HCT116 (cell line): Measurements from ENCODE around the gene OLAH. TPM values are rescaled to one million over a fixed set of nuclear protein-coding genes. Genes with fewer than 3 reads are reported as not detected.

Source experiments
- ATAC-seq: fragments of 200-7000 bp; cut with Tn5 transposase; 2 replicates; pipeline ENCODE4 v1.9.1; 2020; ENCODE audit warnings: mild to moderate bottlenecking, moderate library complexity
- BruUV-seq: library from RNA; stranded (reverse); fragments of 400-500 nt; replicated peaks from 2 replicates; lab custom pipeline; 2021; lab: Mats Ljungman, UMichigan
- CTCF ChIA-PET: fragments of 300-600 bp; sonication (Branson Sonifier 250); formaldehyde crosslinking; loops from one replicate; lab custom pipeline; 2021; ENCODE audit warnings: antibody characterized with exemption; lab: Charles Lee
- POLR2A ChIA-PET: fragments of 300-600, 350-600 bp; sonication (Branson Sonifier 250); formaldehyde crosslinking; loops from one replicate; lab custom pipeline; 2021; ENCODE audit warnings: antibody characterized with exemption; lab: Charles Lee
- RAD21 ChIA-PET, 2 experiments: fragments of 300-600 bp; sonication (Branson Sonifier 250); formaldehyde crosslinking; loops; one replicate each; lab custom pipeline; 2023; ENCODE audit warnings: low total read pairs in 2 of 2; ENCODE audit not compliant: uncharacterized antibody in 2 of 2, unreplicated experiment in 2 of 2, low non-redundant PET in 1 of 2; lab: Charles Lee
- DNase-seq: peaks from one replicate; pipeline ENCODE4 v3.0.0-alpha.2; 2010; ENCODE audit warnings: low read depth, low spot score
- H2AFZ ChIP-seq: fragments of 200-600 bp; shearing (Covaris generic), sonication (generic); 2 replicates; pipeline ENCODE4 v1.6.1; 2017; ENCODE audit warnings: low read depth, mixed run types, mixed read lengths, antibody characterized with exemption, low read length; ENCODE audit not compliant: poor library complexity, severe bottlenecking
- H3K27ac ChIP-seq: 2 replicates; pipeline ENCODE4 v1.5.1; 2012; ENCODE audit warnings: low read depth, low read length
- H3K27me3 ChIP-seq: fragments of 200-600 bp; sonication (generic); 2 replicates; pipeline ENCODE4 v1.6.1; 2016; ENCODE audit warnings: mixed run types, low read length, mixed read lengths; ENCODE audit not compliant: insufficient read depth
- H3K36me3 ChIP-seq, 2 experiments: fragments of 200-500 bp in 1 of 2; fragments of 200-600 bp in 1 of 2; sonication (Bioruptor generic) in 1 of 2; sonication (generic) in 1 of 2; 2 replicates each; pipeline versions ENCODE4 v1.5.1 to v1.6.1; 2014 to 2016; ENCODE audit warnings: low read length in 2 of 2, inconsistent platforms in 1 of 2, mixed read lengths in 1 of 2, mixed run types in 1 of 2; ENCODE audit not compliant: insufficient read depth in 2 of 2, control insufficient read depth in 1 of 2
- H3K4me1 ChIP-seq, 2 experiments: fragments of 200-600 bp in 1 of 2; sonication (generic) in 1 of 2; 2 replicates each; pipeline versions ENCODE4 v1.5.1 to v1.6.1; 2012 to 2017; ENCODE audit warnings: low read length in 2 of 2, inconsistent platforms in 1 of 2, mild to moderate bottlenecking in 1 of 2, mixed read lengths in 1 of 2, mixed run types in 1 of 2, moderate library complexity in 1 of 2; ENCODE audit not compliant: insufficient read depth in 2 of 2, control insufficient read depth in 1 of 2
- H3K4me2 ChIP-seq: fragments of 200-600 bp; sonication (generic); 2 replicates; pipeline ENCODE4 v1.6.1; 2017; ENCODE audit warnings: mixed run types, low read length, mixed read lengths
- H3K4me3 ChIP-seq, 2 experiments: fragments of 200-600 bp in 1 of 2; sonication (generic) in 1 of 2; replicated peaks in 1 of 2; 2 replicates each; pipeline ENCODE4 v1.5.1; 2011 to 2016; ENCODE audit warnings: low read length in 2 of 2, control low read depth in 1 of 2, low read depth in 1 of 2, mild to moderate bottlenecking in 1 of 2, mixed read lengths in 1 of 2, mixed run types in 1 of 2
- H3K79me2 ChIP-seq: fragments of 200-600 bp; sonication (generic); 2 replicates; pipeline ENCODE4 v1.6.1; 2017; ENCODE audit warnings: mild to moderate bottlenecking, mixed run types, low read length, moderate library complexity, mixed read lengths; ENCODE audit not compliant: insufficient read depth
- H3K9ac ChIP-seq: fragments of 200-600 bp; sonication (generic); 2 replicates; pipeline ENCODE4 v1.6.1; 2016; ENCODE audit warnings: low read length, mixed read lengths
- H3K9me2 ChIP-seq: fragments of 200-600 bp; sonication (generic), shearing (Covaris generic); 2 replicates; pipeline ENCODE4 v1.6.1; 2017; ENCODE audit warnings: mixed run types, mild to moderate bottlenecking, moderate library complexity; ENCODE audit not compliant: insufficient read depth
- H3K9me3 ChIP-seq, 2 experiments: fragments of 200-500 bp in 1 of 2; fragments of 200-600 bp in 1 of 2; sonication (Bioruptor generic) in 1 of 2; sonication (generic) in 1 of 2; 2 replicates each; pipeline ENCODE4 v1.6.1; 2014 to 2017; ENCODE audit warnings: low read length in 2 of 2, mixed read lengths in 2 of 2, inconsistent platforms in 1 of 2, low read depth in 1 of 2, mild to moderate bottlenecking in 1 of 2, mixed run types in 1 of 2, moderate library complexity in 1 of 2; ENCODE audit not compliant: control insufficient read depth in 1 of 2, insufficient read depth in 1 of 2
- H4K20me1 ChIP-seq: fragments of 200-600 bp; sonication (generic), shearing (Covaris generic); 2 replicates; pipeline ENCODE4 v1.6.1; 2017; ENCODE audit warnings: mixed run types, mild to moderate bottlenecking, moderate library complexity; ENCODE audit not compliant: insufficient read depth
- CTCF ChIP-seq, 3 experiments: fragments of 200-600 bp in 1 of 3; sonication (generic) in 1 of 3; IDR thresholded peaks in 2 of 3; conservative IDR thresholded peaks in 1 of 3; 2 replicates each; pipeline ENCODE4 v1.5.1; 2012 to 2017; ENCODE audit warnings: low read depth in 2 of 3, low read length in 2 of 3, antibody characterized with exemption in 1 of 3, borderline replicate concordance in 1 of 3, control low read depth in 1 of 3, mild to moderate bottlenecking in 1 of 3, mixed read lengths in 1 of 3, mixed run types in 1 of 3, moderate library complexity in 1 of 3; ENCODE audit not compliant: insufficient read depth in 1 of 3
- EGR1 ChIP-seq: IDR thresholded peaks from 2 replicates; pipeline ENCODE4 v1.6.1; 2012; ENCODE audit warnings: low read depth
- RAD21 ChIP-seq: IDR thresholded peaks from 2 replicates; pipeline ENCODE4 v1.6.1; 2012; ENCODE audit warnings: low read depth, mild to moderate bottlenecking
- SIN3A ChIP-seq: IDR thresholded peaks from 2 replicates; pipeline ENCODE4 v1.6.1; 2012; ENCODE audit warnings: low read depth
- SP1 ChIP-seq: IDR thresholded peaks from 2 replicates; pipeline ENCODE4 v1.6.1; 2012; ENCODE audit warnings: low read depth
- TCF7L2 ChIP-seq: IDR thresholded peaks from 2 replicates; pipeline ENCODE4 v1.7.0; 2011; ENCODE audit warnings: borderline replicate concordance, inconsistent platforms; ENCODE audit not compliant: insufficient read depth, insufficient read length; ENCODE audit errors: extremely low read depth
- YY1 ChIP-seq: IDR thresholded peaks from 2 replicates; pipeline ENCODE4 v1.6.1; 2011; ENCODE audit warnings: low read length, low read depth, moderate library complexity, mild to moderate bottlenecking; ENCODE audit not compliant: insufficient replicate concordance; ENCODE audit errors: extremely low read depth
- ZBTB33 ChIP-seq: IDR thresholded peaks from 2 replicates; pipeline ENCODE4 v1.6.1; 2011; ENCODE audit warnings: mild to moderate bottlenecking, low read length, moderate library complexity; ENCODE audit not compliant: insufficient replicate concordance; ENCODE audit errors: extremely low read depth
- intact Hi-C: fragments of 100-400 bp; cut with micrococcal nuclease; formaldehyde crosslinking; loops from 2 replicates; pipeline ENCODE4 v1.10.0; 2022
- total RNA-seq: library from RNA; stranded (reverse); gene quantifications from one replicate; pipeline ENCODE4 v1.2.1, GENCODE V29; 2021; ENCODE audit not compliant: unreplicated experiment
- TF ChIP-seq, protein P1 (sequence below): IDR thresholded peaks from 2 replicates; pipeline ENCODE4 v1.6.1; 2012

The OLAH gene
- total RNA-seq, 1 experiment from 2014 or later: not detected

GRCh38 chr10:15088428-15089261 lies 44.9 kb downstream of the OLAH start, which contains the start of gene ACBD7:
TSS of gene ACBD7 (minus strand) at chr10:15088776. CDS start at chr10:15088728, 48 bp downstream.
- BruUV-seq: no TSS peak
- Histone ChIP-seq H3K9ac (peak within 1 kb of the TSS; percentile 45), H3K27me3 (no peaks in the 10 kb centered on the region), H3K36me3 (no peaks in the 10 kb centered on the region), H3K27ac (no peak within 1 kb of the TSS; the same call in 1 of the 2 replicates), H3K9me2 (no peaks in the 10 kb centered on the region), H2AFZ (peak within 1 kb of the TSS; percentile 61), H3K79me2 (no peaks in the 10 kb centered on the region), H3K4me3 (peak within 1 kb of the TSS; percentile 64 to 68), H3K4me1 (peaks cover 7 to 22% of the 10 kb centered on the region in 2 experiments; a peak in 3 of 4 replicates), H3K4me2 (peak within 1 kb of the TSS; percentile 95), H4K20me1 (no peaks in the 10 kb centered on the region), H3K9me3 (no peaks in the 10 kb centered on the region)
- CTCF ChIA-PET: no interaction called here
- TF ChIP-seq ZBTB33: no peak
- peak in 1 of 3 experiments; percentile 36; a peak in 3 of 6 replicates for TF ChIP-seq CTCF (IDR thresholded peaks at IDR 0.05 in 2 of 3, conservative IDR thresholded peaks at IDR 0.05 in 1 of 3; ENCODE audit: borderline replicate concordance in 1 of 3, insufficient read depth in 1 of 3, low read depth in 2 of 3, low read length in 2 of 3)
- TF ChIP-seq EGR1: peak; percentile 89
- TF ChIP-seq SIN3A: peak; percentile 69
- TF ChIP-seq, protein P1, sequence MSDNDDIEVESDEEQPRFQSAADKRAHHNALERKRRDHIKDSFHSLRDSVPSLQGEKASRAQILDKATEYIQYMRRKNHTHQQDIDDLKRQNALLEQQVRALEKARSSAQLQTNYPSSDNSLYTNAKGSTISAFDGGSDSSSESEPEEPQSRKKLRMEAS: peak; percentile 92
- TF ChIP-seq RAD21: no peak
- peak; percentile 88 for TF ChIP-seq TCF7L2
- TF ChIP-seq SP1: peak; percentile 77; the same call in 1 of the 2 replicates
- TF ChIP-seq YY1: no peak
- ATAC-seq (peak; percentile 97), DNase-seq (peak; percentile 52)
- intact Hi-C loops: no loop called here
- POLR2A ChIA-PET: no interaction called here
- RAD21 ChIA-PET: no interaction called here
